ENCODE results near the gene SLC12A8. TPM values are rescaled to one million over a fixed set of nuclear protein-coding genes. Genes with fewer than 3 reads are reported as not detected.

SLC12A8 gene
- total and polyA plus RNA-seq, 2 of the 13 experiments (the other 11 are each of a cell fraction or from before 2014, with no cell fraction given) = 0.44 to 0.71 TPM

- TF ChIP-seq RCOR2 (CRISPR knock-in tag; IDR thresholded peaks at IDR 0.05) (peak; percentile 92), HIC2 (CRISPR knock-in tag; IDR thresholded peaks at IDR 0.05; ENCODE audit: low read depth) (peak; percentile 70), ETV6 (CRISPR knock-in tag; conservative IDR thresholded peaks at IDR 0.05) (no peak; the same call in 1 of the 2 replicates), EEA1 (CRISPR knock-in tag; IDR thresholded peaks at IDR 0.05; ENCODE audit: borderline replicate concordance) (no peak), POLR2A (IDR thresholded peaks at IDR 0.05; ENCODE audit: insufficient read depth in 1 of 2, low read depth in 2 of 2, low read length in 2 of 2) (peak in 1 of 2 experiments; percentile 66; a peak in 2 of 4 replicates), ZNF557 (CRISPR knock-in tag; IDR thresholded peaks at IDR 0.05) (no peak), ZSCAN30 (CRISPR knock-in tag; IDR thresholded peaks at IDR 0.05) (no peak), DR1 (CRISPR knock-in tag; IDR thresholded peaks at IDR 0.05) (no peak), TCF7 (IDR thresholded peaks at IDR 0.05; ENCODE audit: low read depth) (peak; percentile 78), ZNF850 (CRISPR knock-in tag; conservative IDR thresholded peaks at IDR 0.05) (no peak), ZNF589 (CRISPR knock-in tag; conservative IDR thresholded peaks at IDR 0.05) (0 out of 2 replicates have a peak, but pooled peaks have one; percentile 36), ARID3A (IDR thresholded peaks at IDR 0.05; ENCODE audit: low read depth, low read length) (peak; percentile 56), EZH2 (conservative IDR thresholded peaks at IDR 0.05; ENCODE audit: low read depth, low read length) (no peak), ZSCAN22 (CRISPR knock-in tag; IDR thresholded peaks at IDR 0.05) (0 out of 2 replicates have a peak, but pooled peaks have one; percentile 30), TBX3 (IDR thresholded peaks at IDR 0.05; ENCODE audit: borderline replicate concordance) (peak; percentile 78; the same call in 1 of the 2 replicates), ZFP91 (CRISPR knock-in tag; IDR thresholded peaks at IDR 0.05; ENCODE audit: borderline replicate concordance) (peak; percentile 56; the same call in 1 of the 2 replicates), ZNF160 (CRISPR knock-in tag; IDR thresholded peaks at IDR 0.05) (no peak), HDAC2 (CRISPR knock-in tag; IDR thresholded peaks at IDR 0.05) (peak; percentile 94), ZNF121 (CRISPR knock-in tag; IDR thresholded peaks at IDR 0.05) (peak; percentile 49), ELK4 (CRISPR knock-in tag; IDR thresholded peaks at IDR 0.05; ENCODE audit: borderline replicate concordance) (no peak)
Observed at GRCh38 chr3:125062904-125063618, 149.5 kb downstream of the SLC12A8 start (continued).

Measured in HepG2 (cell line).